ENCODE data around the gene MCTP1. TPM values are rescaled to one million over a fixed set of nuclear protein-coding genes. Genes with fewer than 3 reads are reported as not detected.

The MCTP1 gene
- total RNA-seq, 1 experiment from 2014 or later = 5.6 TPM

GRCh38 chr5:95252801-95253200 is 32.1 kb downstream of the MCTP1 start (continued):
- TF ChIP-seq ZNF138 (CRISPR knock-in tag; conservative IDR thresholded peaks at IDR 0.05) = no peak

GRCh38 chr5:95251185-95251584 is 33.7 kb downstream of the MCTP1 start:
- ChIA-PET POLR2A (no interaction called here), CTCF (no interaction called here)
- no peak overlapping the region for H3K27ac Mint-ChIP-seq
- H3K4me1 Mint-ChIP-seq = no peaks in the 10 kb centered on the region
- H3K9me3 Mint-ChIP-seq = peaks cover 7% of the 10 kb centered on the region
- H3K4me3 Mint-ChIP-seq = no peak overlapping the region
- no peak for ATAC-seq
- no peak for TF ChIP-seq ATF1 (CRISPR knock-in tag; IDR thresholded peaks at IDR 0.05)
- TF ChIP-seq MXD4 (CRISPR knock-in tag; IDR thresholded peaks at IDR 0.05; ENCODE audit: borderline replicate concordance) = no peak
- no peak for TF ChIP-seq ZNF121 (CRISPR knock-in tag; IDR thresholded peaks at IDR 0.05)
- TF ChIP-seq ESRRA (CRISPR knock-in tag; IDR thresholded peaks at IDR 0.05; ENCODE audit: borderline replicate concordance) = no peak
- TF ChIP-seq ZNF532 (CRISPR knock-in tag; IDR thresholded peaks at IDR 0.05; ENCODE audit: borderline replicate concordance) = no peak
- no peak for TF ChIP-seq CREM (CRISPR knock-in tag; IDR thresholded peaks at IDR 0.05)
- TF ChIP-seq KAT7 (CRISPR knock-in tag; IDR thresholded peaks at IDR 0.05; ENCODE audit: borderline replicate concordance) = no peak
- TF ChIP-seq GABPB1 (CRISPR knock-in tag; IDR thresholded peaks at IDR 0.05) = no peak
- no peak for TF ChIP-seq NFYB (CRISPR knock-in tag; conservative IDR thresholded peaks at IDR 0.05; ENCODE audit: low read depth)
- no peak for TF ChIP-seq NR1H2 (CRISPR knock-in tag; IDR thresholded peaks at IDR 0.05)
- H3K36me3 Mint-ChIP-seq = no peaks in the 10 kb centered on the region
- DNase-seq (ENCODE audit: low spot score) = no peak
- H3K27me3 Mint-ChIP-seq (ENCODE audit: low read depth) = no peaks in the 10 kb centered on the region

- Mint-ChIP-seq H3K4me3 (no peak overlapping the region), H3K36me3 (no peaks in the 10 kb centered on the region), H3K27me3 (ENCODE audit: low read depth) (no peaks in the 10 kb centered on the region), H3K4me1 (no peaks in the 10 kb centered on the region), H3K9me3 (peaks cover 18% of the 10 kb centered on the region), H3K27ac (no peak overlapping the region)
- DNase-seq (ENCODE audit: low spot score) = no peak
- ChIA-PET POLR2A (no interaction called here), CTCF (interaction anchor here (1.6 kb wide), 1 partner anchor 276 kb away, joined by 6 read pairs; no protein-coding TSS in a partner anchor)
- ATAC-seq = peak; percentile 51; the same call in 1 of the 2 replicates
- TF ChIP-seq ZNF532 (CRISPR knock-in tag; IDR thresholded peaks at IDR 0.05; ENCODE audit: borderline replicate concordance) = no peak
- no peak for TF ChIP-seq ETV6 (CRISPR knock-in tag; IDR thresholded peaks at IDR 0.05)
- TF ChIP-seq AR (CRISPR knock-in tag; IDR thresholded peaks at IDR 0.05) = no peak
- no peak for TF ChIP-seq ZNF425 (CRISPR knock-in tag; conservative IDR thresholded peaks at IDR 0.05)
- no peak for TF ChIP-seq ZNF121 (CRISPR knock-in tag; IDR thresholded peaks at IDR 0.05)
- TF ChIP-seq ZNF219 (CRISPR knock-in tag; IDR thresholded peaks at IDR 0.05; ENCODE audit: borderline replicate concordance) = no peak
- no peak for TF ChIP-seq ZNF416 (CRISPR knock-in tag; IDR thresholded peaks at IDR 0.05)
- TF ChIP-seq MYBL2 (CRISPR knock-in tag; IDR thresholded peaks at IDR 0.05) = no peak
- TF ChIP-seq GABPB1 (CRISPR knock-in tag; IDR thresholded peaks at IDR 0.05) = no peak
- no peak for TF ChIP-seq ZNF263 (CRISPR knock-in tag; IDR thresholded peaks at IDR 0.05; ENCODE audit: low read depth)
- no peak for TF ChIP-seq CDX4 (CRISPR knock-in tag; IDR thresholded peaks at IDR 0.05; ENCODE audit: borderline replicate concordance)
- TF ChIP-seq SOX15 (CRISPR knock-in tag; IDR thresholded peaks at IDR 0.05) = no peak
These were observed 40.4 kb downstream of the MCTP1 start for GRCh38 chr5:95244479-95244878.

Data from WTC11 (cell line).